HepG2 (cell line): ENCODE measurements around the gene TXN2. TPM values are rescaled to one million over a fixed set of nuclear protein-coding genes. Genes with fewer than 3 reads are reported as not detected.

Experiments
- BCL3 ChIP-seq: sonication (generic); formaldehyde crosslinking; IDR thresholded peaks from 2 replicates; pipeline ENCODE4 v1.5.1; 2020; ENCODE audit warnings: mild to moderate bottlenecking, missing genetic modification reagents, moderate library complexity
- DBP ChIP-seq: sonication (generic); formaldehyde crosslinking; IDR thresholded peaks from 2 replicates; pipeline ENCODE4 v1.4.0; 2020; ENCODE audit warnings: missing genetic modification reagents; ENCODE audit errors: not compliant biosample characterization
- GATAD2A ChIP-seq: IDR thresholded peaks from 2 replicates; pipeline ENCODE4 v1.6.1; 2016
- HIC2 ChIP-seq: sonication (generic); formaldehyde crosslinking; IDR thresholded peaks from 2 replicates; pipeline ENCODE4 v1.9.0; 2022; ENCODE audit warnings: low read depth, missing genetic modification reagents
- PBX3 ChIP-seq: sonication (generic); formaldehyde crosslinking; IDR thresholded peaks from 2 replicates; pipeline ENCODE4 v1.8.1; 2023; ENCODE audit warnings: missing genetic modification reagents, inconsistent platforms, borderline replicate concordance
- PCBP2 ChIP-seq: fragments of 200-400 bp; formaldehyde crosslinking; optimal IDR thresholded peaks from 2 replicates; pipeline ENCODE3; 2018; ENCODE audit warnings: low read length, low read depth; ENCODE audit not compliant: poor library complexity, severe bottlenecking
- THAP7 ChIP-seq: sonication (generic); formaldehyde crosslinking; IDR thresholded peaks from 2 replicates; pipeline ENCODE4 v1.8.1; 2023; ENCODE audit warnings: mild to moderate bottlenecking, missing genetic modification reagents
- TIGD3 ChIP-seq: sonication (generic); formaldehyde crosslinking; IDR thresholded peaks from 2 replicates; pipeline ENCODE4 v1.5.1; 2020; ENCODE audit warnings: mild to moderate bottlenecking, missing genetic modification reagents, borderline replicate concordance
- TMF1 ChIP-seq: sonication (generic); formaldehyde crosslinking; IDR thresholded peaks from 2 replicates; pipeline ENCODE4 v1.8.1; 2022; ENCODE audit warnings: low read depth, missing genetic modification reagents
- U2AF1 ChIP-seq: fragments of 200-400 bp; formaldehyde crosslinking; optimal IDR thresholded peaks from 2 replicates; pipeline ENCODE3; 2017; ENCODE audit warnings: mild to moderate bottlenecking, low read depth, low read length
- YEATS4 ChIP-seq: sonication (generic); formaldehyde crosslinking; IDR thresholded peaks from 2 replicates; pipeline ENCODE4 v1.4.0; 2020; ENCODE audit warnings: missing genetic modification reagents, borderline replicate concordance
- ZBED4 ChIP-seq: sonication (generic); formaldehyde crosslinking; IDR thresholded peaks from 2 replicates; pipeline ENCODE4 v1.4.0; 2020; ENCODE audit warnings: missing genetic modification reagents, borderline replicate concordance
- ZNF251 ChIP-seq: sonication (generic); formaldehyde crosslinking; IDR thresholded peaks from 2 replicates; pipeline ENCODE4 v1.9.0; 2021; ENCODE audit warnings: mild to moderate bottlenecking, missing genetic modification reagents
- ZNF616 ChIP-seq: sonication (generic); formaldehyde crosslinking; IDR thresholded peaks from 2 replicates; pipeline ENCODE4 v1.5.0; 2020; ENCODE audit warnings: low read depth, mild to moderate bottlenecking, missing genetic modification reagents
- ZNF766 ChIP-seq: sonication (generic); formaldehyde crosslinking; IDR thresholded peaks from 2 replicates; pipeline ENCODE4 v1.5.0; 2020; ENCODE audit warnings: missing genetic modification reagents, borderline replicate concordance
- polyA plus RNA-seq, 8 experiments: library from polyadenylated mRNA; depleted of rRNA in 3 of 8; stranded (reverse) in 7 of 8; unstranded in 1 of 8; fragments of >200 nt; fragmentation: Illumina TruSeq in 4 of 8; extraction: Trizol in 4 of 8; gene quantifications; 2 replicates each; pipeline versions ENCODE4 v1.2.1 to v1.2.3, GENCODE V29; 2011 to 2016; ENCODE audit warnings: low read depth in 4 of 8, missing spikeins in 1 of 8, mixed read lengths in 1 of 8; ENCODE audit not compliant: insufficient read depth in 1 of 8
- total RNA-seq, 5 experiments: library from RNA; depleted of rRNA; stranded (reverse); fragments of >200 nt; fragmentation: Illumina TruSeq; extraction: Trizol; gene quantifications; 2 replicates each; pipeline ENCODE4 v1.2.3, GENCODE V29; 2016; ENCODE audit warnings: low read depth in 1 of 5

Gene TXN2
- total and polyA plus RNA-seq, 2 of the 13 experiments (the other 11 are each of a cell fraction or from before 2014, with no cell fraction given), result 41.4 to 109 TPM

GRCh38 chr22:36433318-36434231, 47.9 kb downstream of the TXN2 start (continued):
- TF ChIP-seq HIC2 (CRISPR knock-in tag) (peak; percentile 81), DBP (CRISPR knock-in tag) (no peak), U2AF1 (peak; percentile 75), ZNF251 (no peak), TMF1 (CRISPR knock-in tag) (no peak; the same call in none of the 2 replicates), YEATS4 (CRISPR knock-in tag) (no peak; the same call in 1 of the 2 replicates), ZBED4 (peak; percentile 52; the same call in 1 of the 2 replicates), ZNF766 (CRISPR knock-in tag) (no peak), GATAD2A (peak; percentile 91), PCBP2 (no peak), PBX3 (CRISPR knock-in tag) (no peak), BCL3 (CRISPR knock-in tag) (no peak), TIGD3 (0 out of 2 replicates have a peak, but pooled peaks have one; percentile 39), THAP7 (no peak), ZNF616 (no peak)
